HT1080 (cell line): ENCODE results near the gene MYT1. TPM values are rescaled to one million over a fixed set of nuclear protein-coding genes. Genes with fewer than 3 reads are reported as not detected.
A peak's percentile ranks its signal among the peaks of the same experiment; 100 is the strongest.

Source experiments
- DNase-seq: peaks from one replicate; pipeline ENCODE4 v3.0.0-alpha.2; 2015; ENCODE audit warnings: low read depth
- total RNA-seq: library from RNA; depleted of rRNA; stranded (reverse); fragments of >200 nt; shearing (Covaris generic); gene quantifications from 2 replicates; pipeline ENCODE4 v1.2.3, GENCODE V29; 2014

The MYT1 gene
- total RNA-seq, 1 experiment from 2014 or later, result not detected

- no peak for DNase-seq
These were observed 48.5 kb downstream of the MYT1 start for GRCh38 chr20:64212755-64213154.

DNA sequence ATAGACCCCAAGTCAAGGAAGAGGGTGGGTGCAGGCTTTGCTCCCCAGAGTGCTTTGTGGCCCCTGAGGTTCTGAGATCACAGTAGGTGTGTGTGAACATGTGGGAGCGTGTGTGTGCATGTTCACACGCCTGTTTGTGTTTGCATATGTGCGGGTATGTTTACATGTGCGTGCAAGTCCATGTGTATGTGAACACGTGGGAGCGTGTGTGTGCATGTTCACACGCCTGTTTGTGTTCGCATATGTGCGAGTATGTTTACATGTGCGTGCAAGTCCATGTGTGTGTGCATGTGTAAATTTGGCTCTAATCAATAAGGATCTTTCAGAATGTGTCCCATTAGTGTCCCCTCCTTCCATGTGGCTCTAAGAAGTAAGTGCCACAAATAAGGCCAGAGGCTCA, 49.9 kb downstream of the MYT1 start:
- DNase-seq, result no peak

DNA sequence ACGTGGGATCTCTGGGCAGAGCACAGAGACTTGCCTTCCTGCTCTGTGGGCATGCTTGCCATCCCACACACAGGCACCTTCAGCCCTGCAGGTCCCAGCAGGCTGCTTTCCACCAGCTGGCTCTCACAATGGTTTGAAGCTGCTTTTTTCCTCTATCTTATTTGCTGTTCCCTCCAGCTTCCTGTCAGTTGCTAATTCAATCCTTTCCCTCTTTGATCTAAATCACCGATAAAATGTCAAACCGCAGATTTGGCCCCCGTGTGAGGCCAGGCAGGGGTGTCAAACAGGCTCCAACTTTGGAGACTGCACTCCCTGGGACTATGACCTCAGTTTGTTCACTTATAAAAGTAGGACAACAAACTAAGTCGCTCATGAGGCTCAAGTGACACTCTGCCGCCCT, 50.7 kb downstream of the MYT1 start:
- DNase-seq, result no peak

DNA sequence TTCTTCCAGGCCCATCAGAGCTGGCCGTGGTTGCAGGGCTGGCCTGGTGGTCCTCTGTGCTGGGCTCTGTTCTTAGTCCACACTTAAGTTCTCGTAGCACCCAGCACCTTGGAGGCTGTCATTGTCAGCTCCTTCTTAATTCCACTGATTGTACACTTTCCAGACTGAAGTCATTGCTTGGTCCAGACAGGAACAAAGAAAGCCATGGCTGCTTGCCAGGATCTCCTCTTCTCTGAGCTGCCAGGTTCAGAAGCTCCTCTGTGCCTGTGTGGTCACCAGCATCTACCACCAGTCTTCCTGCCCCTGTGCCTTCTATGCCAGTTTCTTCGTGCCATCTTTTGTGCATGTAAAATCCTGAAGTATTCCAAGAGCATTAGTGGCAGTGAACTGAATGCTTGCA, 51.8 kb downstream of the MYT1 start:
- no peak for DNase-seq

DNA sequence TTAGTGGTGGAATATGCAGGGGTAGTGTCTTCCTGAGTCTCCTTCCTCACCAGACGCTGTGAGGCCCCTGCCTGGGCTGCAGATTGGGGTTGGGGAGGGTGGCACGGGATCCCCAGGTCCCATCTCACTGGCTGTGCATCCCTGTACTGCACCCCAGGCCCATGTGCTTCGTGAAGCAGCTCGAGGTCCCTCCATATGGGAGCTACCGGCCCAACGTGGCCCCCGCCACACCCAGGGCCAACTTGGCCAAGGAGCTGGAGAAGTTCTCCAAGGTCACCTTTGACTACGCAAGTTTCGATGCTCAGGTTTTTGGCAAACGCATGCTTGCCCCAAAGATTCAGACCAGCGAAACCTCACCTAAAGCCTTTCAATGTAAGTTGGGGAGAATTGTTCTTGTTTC, 52.7 kb downstream of the MYT1 start:
- no peak for DNase-seq

GRCh38 chr20:64217539-64218221, 53.4 kb downstream of the MYT1 start:
- DNase-seq, result no peak

GRCh38 chr20:64219202-64219601, 55.0 kb downstream of the MYT1 start:
- DNase-seq, result peak; percentile 59

DNA sequence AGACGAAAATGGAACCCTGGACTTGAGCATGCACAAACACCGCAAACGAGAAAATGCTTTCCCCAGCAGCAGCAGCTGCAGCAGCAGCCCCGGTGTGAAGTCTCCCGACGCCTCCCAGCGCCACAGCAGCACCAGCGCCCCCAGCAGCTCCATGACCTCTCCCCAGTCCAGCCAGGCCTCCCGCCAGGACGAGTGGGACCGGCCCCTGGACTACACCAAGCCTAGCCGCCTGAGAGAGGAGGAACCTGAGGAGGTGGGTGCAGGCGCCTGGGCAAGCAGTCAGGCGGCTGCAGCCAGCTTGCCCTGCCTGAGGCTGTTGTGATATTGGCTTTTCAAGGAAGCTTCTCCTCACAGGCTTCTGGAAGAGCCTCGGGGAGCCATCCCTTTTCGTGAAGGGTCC, 55.5 kb downstream of the MYT1 start:
- DNase-seq, result no peak

DNA sequence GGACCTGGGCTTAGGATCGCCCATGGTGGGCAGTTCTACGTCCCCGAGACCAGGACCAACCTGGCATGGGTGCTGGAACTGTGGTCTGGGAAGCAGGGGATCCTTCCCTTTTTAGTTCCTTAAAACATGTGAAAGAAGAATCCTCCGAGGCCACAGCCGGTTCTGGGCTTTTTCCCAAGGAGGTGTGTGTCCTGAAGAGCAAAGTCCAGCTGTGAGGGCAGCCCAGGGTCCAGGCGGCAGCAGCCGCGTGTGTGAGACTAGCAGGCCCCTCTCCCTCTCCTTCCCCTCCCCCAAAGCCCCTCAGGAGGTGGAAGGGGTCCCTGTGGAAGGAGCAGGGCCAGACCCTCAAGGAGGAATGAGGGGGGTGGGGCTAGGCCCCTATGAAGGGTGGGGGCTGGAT, 56.2 kb downstream of the MYT1 start:
- no peak for DNase-seq

DNA sequence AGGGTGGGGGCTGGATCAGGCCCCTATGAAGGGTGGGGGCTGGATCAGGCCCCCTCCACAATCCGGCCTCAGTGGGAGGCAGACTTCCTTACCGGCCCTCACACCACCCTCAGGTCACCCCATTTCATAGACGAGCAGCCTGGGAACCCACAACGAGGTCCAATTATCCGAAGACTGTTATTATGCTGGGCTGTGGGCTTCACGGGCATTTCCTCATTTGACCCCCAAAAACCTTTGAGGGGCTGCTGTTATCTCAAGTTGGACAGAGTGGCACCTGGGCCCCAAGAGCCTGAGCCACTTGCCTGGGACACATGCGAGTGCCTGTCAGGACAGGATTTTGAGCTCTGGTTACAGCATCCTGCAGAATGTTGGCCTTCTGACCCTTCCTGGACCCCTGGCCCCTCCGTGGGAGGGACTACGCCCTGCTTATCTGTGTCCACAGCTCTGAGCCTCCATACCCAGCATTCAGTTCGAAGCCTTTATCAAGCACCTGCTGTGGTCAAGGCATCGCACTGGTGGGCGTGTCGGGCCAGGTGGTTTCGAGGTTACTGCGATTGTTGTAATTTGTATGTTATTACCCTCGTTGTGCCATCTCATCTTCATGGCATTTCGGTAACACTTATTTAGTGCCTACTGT, 56.8 kb downstream of the MYT1 start:
- DNase-seq, result no peak

DNA sequence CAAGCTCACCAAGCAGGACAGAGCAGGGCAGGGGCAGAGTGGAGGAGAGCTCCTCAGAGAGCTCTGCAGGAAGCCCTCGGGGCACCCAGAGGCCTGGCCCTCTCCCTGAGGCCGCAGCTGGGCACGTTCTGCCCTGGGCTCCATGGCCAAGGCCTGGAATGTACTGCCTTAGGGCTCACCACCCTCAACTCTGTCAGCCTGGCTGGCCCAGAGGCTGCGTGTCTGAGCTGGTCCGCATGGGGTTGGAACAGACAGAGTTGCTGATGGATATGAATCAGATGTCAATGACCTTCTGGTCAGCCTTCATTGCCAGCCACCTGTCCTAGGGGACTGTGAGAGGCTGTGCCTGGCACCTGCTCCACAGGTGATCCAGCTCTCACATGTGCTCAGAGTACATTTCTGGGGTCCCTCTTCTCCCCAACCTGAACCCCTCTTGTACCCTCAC, 58.1 kb downstream of the MYT1 start:
- DNase-seq, result no peak

DNA sequence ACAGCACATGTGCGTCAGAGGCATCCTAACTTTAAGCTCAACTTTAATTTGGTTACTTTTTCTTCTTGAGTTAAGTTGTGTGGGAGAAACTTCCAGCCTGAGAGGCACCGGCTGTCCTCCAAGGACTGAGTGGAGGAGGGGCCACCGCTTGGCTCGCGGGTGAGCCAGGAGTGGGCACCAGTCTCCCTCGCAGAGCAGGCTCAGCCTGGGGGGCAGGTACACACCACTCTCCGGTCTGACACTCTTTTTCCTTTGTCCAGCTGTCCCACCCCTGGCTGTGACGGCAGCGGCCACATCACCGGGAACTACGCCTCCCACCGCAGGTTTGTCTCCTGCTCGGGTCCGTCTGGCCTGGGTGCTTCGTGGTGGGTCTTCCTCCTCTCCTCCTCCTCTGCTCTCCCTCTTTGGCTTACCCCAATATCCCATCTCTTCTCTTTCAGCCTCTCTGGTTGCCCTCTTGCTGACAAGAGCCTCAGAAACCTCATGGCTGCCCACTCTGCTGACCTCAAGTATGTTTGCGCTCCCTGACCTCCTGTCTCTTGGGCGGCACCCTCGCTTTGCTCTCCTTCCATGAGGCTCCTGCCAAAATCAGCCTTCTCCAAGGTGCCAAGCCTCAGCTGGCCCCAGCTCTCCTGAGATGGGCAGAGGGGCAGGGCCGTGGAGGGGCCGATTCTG, 58.7 kb downstream of the MYT1 start:
- no peak for DNase-seq

DNA sequence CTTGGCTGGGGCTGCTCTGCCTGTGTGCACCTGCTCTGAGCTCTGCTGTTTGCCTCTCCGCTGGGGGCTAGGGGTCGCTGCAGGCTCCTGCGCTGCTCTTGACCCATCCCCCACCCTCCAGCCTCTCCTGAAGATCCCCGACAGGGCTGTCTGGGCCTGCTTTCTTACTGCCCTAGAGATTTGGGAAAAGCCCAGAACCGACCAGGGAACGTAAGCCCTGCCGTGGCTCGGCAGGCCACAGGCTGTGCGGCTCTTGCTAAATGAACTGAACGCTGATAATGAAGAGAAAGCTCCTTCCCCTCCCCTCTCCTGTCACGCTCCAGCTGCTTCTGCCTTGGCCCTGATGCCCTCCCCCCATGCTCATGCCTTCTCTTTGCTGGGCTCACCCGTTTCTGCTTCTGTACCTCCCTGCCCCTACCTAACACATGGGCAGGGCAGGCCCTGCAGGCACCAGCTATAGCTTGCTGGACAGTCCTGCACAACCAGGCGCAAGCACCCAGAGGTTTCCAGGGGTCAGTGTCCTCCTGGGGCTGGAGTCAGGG, 59.3 kb downstream of the MYT1 start:
- no peak for DNase-seq

DNA sequence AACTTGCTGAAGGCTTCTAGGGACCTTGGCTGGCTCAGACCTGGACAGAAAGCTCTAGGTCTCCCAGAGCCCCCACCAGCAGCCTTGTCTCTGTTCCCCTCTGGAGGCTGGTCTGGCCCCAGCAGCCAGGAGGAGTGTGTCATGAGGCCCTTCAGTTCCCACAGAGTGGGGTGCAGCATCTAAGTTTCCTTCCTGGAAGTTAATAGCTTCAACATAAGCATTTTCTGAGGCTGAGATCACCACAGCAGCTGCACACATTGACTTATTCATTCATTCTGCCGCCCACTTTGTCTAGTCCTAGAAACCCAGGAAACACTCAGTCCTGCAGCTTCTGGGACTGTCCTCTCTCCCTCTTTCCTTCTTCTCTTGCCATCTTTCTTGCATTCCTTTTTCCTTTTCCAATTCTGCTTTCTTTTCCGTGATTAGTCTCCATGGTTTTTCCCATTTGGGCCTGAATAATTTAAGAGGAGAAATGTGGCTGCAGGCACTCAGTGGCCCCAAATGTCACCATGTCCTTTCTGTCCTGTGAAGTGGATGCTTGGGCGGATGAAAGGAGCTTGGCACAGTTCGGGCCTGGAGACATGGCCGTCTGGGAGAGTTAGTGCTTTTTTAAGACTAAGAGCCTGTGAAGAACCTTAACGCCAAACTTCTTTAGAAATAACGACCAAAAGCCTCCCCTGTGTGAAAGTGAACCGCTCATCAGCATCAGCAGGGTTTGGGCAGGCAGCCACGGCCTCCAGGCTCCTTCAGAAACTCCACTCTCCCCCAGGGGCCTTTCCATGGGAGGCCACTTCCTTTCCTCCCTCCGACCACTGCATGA, 60.3 kb downstream of the MYT1 start:
- peak; percentile 76 for DNase-seq

DNA sequence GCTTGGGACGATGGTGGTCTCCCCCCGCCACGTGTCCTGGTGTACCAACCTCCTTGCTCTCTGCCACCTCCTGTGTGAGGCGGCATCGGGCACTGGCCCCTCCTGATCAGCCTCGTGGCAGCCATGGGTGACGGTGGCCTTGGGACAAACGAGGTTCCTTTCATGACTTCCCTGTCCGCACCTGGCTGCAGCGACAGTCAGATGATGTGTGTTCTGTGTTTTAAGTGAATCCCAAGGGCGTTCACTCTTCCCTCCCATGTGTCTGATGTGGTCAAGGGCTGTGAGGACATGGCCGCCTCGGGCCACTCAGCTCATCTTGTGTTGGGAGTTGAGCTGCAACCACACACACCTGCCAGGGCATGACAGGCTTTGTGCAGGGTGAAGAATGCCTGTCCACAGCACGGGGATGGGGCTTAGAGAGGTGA, 60.9 kb downstream of the MYT1 start:
- DNase-seq, result no peak

GRCh38 chr20:64225828-64226598, 61.8 kb downstream of the MYT1 start:
- no peak for DNase-seq

DNA sequence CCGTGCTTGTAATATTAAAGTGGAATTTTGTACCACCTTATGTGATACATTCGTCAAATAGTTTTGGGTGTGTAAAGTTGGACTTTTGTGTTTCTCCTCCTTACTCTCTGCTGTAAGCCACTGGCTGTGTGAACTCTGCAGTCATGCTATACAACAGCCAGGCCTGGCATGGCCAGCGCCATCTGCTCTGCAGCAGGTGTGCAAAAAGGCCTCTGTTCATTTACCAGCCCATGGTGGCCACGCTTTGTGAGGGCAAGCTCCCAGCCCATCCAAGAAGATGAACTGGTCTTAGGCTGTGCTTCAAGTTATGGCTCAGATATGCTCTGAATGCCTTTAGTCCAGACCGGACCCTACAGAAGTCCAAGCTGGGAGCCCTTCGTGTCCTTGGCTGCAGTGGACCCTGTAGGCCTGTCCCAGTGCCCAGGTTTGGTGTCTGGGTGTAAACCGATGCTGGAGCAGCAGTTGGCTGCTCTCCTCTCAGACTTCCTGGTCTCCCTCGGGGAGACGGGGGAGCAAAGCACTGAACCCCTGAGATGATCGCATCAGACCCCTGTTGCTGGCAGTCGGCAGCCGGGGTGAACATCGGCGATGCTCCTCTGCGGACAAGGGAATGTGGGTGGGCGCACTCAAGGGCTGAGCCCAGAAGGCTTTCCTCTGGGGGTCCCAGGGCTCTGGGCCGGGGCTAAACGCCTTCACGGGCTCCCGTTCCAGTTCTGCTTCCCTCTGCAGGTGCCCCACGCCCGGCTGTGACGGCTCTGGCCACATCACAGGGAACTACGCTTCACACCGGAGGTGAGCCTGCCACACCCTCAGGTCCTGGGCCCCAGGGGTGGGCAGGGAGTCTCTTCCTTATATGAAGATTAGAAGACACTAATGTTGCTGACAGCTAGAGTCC, 62.7 kb downstream of the MYT1 start:
- DNase-seq, result no peak

DNA sequence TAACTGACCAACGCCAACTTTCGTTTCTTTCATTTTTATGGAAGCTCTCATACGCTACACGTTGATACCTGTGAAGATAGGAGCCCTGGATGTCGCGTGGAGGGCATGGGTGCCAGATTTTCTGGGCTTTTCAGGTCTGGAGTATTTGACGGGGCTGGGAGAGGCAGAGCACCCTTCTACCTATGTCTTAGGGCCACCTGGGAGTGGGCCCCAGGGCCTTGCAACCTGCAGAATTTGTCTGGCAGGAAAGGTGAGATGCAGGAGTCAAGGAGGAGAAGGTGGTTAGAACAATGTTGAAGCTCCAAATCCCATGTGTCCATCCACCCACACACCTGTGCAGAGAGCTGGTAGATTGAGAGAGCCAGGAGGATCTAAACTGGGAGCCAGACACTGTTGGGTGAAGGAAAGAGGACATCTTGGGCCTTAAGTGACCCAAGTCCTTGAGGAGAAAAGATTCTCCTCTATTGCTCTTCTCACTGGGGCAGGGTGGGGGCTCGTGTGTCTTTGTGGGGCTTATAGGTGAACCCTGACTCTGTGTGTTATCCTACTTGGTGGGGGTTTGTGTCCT, 63.9 kb downstream of the MYT1 start:
- DNase-seq, result no peak

DNA sequence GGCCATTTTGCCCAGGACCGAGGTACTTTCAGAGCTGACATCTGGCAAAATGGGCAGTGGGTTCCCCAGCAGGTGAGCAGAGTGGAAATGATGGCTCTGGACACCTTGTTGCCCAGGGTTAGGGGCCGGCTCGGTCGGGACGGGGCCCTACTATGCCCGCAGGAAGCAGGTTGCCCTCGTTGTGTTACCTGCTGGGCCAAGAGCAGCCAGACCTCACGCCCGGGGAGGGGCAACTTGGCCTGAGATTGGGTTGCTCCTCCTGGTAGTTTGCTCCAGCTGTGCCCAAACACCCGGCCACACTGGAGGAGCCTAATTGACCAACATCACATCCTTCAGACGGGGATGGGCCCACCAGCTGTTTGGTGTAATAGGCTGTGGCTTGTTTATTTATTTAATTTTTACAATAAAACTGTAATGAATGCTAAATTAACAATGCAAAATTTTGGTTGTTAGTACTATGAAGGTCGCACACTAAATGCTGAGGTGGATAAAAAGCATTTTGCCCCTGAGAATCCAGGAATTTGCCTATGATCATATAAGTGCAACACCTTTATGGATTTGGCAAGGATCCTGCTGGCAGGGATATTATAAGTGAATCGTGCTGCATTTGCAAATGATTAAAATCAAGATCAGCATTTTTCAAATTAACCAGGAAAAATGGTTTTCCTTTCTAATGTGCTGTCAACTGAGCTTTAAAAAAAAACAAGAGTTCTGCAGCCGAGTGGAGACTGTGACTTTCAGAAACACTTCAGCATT, 64.7 kb downstream of the MYT1 start:
- DNase-seq, result no peak
